GM21390 (cell line): ENCODE results near the gene TTYH2.

Source experiments
- ATAC-seq: cut with Tn5 transposase; IDR thresholded peaks from one replicate; pipeline ENCODE4 v1.9.1; 2021; ENCODE audit not compliant: unreplicated experiment

The TTYH2 gene

DNA sequence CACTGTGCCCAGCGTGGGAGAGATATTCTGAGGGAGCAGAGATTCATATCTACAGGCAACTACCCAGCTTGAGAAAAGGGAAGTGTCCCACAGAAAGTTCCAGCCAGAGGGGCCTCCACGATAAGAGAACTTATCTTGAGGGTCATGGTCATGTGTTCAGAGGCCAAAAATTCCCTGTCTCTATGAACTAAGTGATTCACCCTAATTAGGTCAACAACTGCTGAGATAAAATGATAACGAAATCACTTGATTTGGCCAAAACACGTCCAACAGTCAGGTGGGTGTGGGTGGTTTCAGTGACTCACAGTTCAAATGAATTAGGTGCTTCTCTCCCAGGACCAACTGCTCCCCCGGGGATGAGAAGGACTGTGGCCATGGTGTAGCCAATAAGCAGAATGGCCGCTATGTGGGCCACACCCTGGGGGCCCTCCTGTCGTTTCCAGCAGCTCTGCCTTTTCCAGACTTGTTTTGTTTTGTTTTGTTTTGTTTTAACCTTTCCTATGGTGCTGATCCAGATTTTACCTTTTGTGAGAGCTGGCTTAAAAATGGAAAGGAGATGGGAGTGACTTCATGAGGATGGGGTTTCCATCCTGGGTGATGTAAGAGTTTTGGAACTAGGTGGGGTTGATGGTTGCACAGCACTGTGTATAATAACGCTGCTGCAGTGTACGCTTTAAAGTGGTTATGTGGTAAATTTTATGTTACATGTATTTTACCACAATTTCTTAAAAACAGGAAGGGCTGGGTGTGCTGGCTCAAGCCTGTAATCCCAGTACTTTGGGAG is 69.4 kb downstream of the TTYH2 start:
- ATAC-seq: no peak

DNA sequence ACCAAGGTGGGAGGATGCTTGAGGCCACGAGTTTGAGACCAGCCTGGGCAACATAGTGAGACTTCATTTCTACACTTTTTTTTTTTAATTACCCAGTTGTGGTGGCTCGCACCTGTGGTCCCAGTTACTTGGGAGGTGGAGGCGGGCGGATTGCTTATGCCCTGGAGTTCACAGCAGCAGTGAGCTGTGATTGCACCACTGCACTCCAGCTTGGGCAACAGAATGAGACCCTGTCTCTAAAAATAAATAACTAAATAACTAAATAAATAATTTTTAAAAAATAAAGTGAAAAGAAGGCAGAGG is 70.0 kb downstream of the TTYH2 start:
- ATAC-seq: no peak

DNA sequence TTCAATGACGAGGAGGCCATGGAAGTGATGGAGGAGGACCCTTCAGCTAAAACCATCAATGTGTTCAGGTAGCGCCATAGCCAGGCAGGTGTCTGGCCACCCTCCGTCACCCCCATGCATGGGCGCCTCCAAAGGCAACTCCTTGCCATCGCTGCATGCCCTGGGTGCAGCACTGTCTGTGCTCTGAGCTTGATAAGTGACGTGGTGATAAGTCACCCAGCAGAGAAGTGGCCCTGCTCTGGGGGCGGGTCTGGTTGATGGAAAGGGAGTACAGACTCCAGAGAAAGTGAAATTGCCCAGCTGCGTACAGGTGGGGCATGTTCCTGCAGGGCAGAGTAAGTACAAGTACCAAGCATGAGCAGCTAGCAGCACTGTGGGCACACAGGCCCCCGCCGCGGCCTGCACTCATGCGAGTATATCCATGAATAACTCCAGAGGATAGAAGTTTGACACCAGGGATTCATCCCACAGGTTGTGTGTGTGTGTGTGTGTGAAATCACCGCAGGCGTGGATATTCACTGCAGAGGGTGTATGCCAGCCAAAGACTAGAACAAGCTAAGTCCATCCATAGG is 73.7 kb downstream of the TTYH2 start:
- ATAC-seq: no peak

GRCh38 chr17:74288785-74289184 is 75.4 kb downstream of the TTYH2 start:
- ATAC-seq: no peak

DNA sequence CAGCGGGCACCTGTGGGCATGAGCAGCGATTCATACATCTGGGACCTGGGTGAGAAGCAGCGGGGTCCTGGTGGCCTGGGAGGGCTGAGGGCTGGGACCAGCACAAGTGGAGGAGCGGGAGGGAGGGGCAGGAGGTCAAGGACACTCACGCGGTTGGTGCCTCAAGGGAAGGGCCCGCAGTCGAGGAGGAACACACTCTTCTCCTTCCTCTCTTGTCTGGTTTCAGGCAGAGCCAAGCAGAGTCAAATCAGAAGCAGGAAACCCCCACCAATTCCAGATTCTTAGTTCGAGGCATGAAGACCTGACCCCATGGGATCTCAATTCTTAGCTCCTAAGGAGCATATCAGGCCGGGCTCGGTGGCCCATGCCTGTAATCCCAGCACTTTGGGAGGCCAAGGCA is 76.3 kb downstream of the TTYH2 start:
- ATAC-seq: no peak

DNA sequence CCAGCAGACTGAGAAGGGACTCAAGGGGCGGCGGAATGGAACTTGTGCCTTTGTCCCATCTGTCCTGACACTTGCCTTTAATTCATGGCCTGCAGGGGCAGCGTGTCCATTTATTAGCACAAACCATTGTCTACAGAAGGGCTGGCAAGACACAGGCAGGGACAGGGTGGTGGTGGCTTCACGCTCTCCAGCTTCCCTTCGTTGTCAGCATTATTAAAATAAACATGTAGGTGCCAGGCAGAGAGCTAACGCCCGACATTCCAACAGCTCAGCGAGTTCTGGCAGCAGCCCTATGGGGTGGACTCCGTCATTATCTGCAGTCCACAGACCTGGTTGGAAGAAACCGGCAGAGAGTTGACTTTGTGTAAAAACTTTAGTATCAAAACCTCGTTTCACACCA is 77.0 kb downstream of the TTYH2 start:
- no peak for ATAC-seq

DNA sequence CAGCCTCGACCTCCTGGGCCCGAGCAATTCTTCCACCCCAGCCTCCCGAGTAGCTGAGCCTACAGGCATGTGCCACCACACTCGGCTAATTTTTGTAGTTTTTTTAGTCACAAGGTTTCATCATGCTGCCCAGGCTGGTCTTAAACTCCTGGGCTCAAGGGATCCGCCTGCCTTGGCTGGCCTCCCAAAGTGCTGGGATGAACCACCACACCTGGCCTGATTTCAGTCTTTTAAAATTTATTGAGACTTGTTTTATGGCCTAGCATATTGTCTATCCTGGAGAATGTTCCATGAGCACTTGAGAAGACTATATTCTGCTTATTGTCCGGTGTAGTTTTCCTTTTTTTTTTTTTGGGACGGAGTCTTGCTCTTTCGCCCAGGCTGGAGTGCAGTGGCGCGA is 79.1 kb downstream of the TTYH2 start:
- no peak for ATAC-seq

DNA sequence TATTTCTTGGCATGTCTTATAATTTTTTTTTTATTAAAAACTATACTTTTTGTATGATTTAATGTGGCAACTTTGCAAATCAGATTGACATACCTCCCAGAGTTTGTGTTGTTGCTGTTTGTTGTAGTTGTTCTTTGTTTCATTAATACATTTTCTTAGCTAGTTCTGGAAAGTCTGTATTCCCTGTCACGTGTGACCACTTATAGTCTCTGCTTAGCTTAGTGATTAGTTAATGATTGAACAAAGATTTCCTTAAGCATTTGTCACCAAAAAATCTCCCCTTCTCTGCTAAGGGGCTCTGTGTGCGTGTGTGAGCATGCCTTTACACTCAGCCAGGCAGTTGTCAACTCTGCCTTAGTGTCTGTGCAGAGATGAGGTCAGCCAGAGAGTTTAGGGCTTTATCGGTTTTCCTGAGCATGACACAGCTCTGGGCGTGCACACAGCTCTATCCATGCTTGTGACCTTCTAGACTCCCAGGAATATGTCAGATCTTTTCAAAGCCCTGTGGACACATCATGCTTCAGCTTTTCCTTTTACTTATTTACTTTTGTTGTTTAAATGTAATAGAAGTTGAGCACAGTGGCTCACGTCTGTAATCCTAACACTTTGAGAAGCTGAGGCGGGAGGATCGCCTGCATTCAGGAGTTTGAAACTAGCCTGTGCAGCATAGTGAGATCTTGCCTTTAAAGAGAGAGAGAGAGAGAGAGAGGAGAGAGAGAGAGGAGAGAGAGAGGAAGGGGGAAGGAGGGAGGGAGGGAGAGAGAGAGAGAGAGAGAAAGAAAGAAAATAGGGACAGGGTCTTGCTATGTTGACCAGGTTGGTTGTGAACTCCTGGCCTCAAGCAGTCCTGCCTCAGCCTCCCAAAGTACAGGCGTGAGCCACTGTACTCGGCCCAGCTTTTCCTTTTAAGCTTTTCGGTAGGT is 82.5 kb downstream of the TTYH2 start:
- no peak for ATAC-seq

DNA sequence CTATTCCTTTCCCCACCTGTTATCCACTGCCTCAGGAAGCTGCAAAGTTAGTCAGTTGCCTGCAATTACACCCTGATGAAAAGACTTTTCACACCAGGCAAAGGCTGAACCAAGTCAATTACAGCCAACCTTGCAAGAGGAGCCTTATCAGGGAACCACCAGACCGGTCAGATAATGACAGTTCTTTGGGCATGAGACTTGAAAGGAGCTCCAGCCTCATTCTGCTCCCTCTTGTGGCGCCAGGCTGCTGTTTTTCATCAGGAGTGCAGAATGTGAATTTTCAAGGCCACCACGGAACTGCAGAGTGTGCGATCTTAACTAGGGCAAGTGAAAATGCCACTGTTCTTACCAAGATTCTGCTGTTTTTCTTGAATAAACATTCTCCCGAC is 83.2 kb downstream of the TTYH2 start:
- no peak for ATAC-seq

DNA sequence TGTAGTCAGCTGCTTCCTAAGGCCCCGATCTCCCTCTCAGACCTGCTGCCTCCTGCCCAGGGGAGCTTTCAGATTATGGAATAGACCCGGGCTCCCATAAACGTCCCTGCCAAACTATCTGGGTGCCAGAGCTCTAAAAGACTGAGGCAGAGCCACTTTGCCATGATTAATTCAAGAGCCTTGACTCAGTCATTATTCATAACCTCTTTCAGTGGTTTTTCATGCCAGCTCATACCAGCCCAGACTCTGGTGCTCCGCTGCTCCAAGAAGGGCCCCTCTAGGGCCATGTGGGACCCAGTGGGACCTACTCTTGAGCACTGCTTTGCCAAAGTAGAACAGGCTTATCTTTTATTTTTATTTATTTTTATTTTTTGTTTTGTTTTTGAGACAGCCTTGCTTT is 84.6 kb downstream of the TTYH2 start:
- ATAC-seq: no peak

DNA sequence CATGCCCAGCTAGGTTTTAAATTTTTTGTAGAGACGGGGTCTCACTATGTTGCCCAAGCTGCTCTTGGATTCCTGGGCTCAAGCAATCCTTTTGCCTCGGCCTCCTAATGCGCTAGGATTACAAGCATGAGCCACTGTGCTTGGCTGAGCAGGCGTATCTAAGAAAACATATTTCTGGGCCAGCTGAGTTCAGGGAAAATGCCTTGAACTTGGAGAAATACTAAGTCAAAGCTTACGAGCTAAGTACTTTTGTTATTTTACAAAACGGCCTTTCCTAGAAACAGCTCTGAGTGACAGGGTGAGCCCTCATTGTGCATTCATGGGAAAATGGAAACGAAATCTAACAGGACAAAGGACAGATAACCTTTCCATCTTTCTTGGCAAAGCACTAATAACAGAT is 85.4 kb downstream of the TTYH2 start:
- ATAC-seq: no peak

DNA sequence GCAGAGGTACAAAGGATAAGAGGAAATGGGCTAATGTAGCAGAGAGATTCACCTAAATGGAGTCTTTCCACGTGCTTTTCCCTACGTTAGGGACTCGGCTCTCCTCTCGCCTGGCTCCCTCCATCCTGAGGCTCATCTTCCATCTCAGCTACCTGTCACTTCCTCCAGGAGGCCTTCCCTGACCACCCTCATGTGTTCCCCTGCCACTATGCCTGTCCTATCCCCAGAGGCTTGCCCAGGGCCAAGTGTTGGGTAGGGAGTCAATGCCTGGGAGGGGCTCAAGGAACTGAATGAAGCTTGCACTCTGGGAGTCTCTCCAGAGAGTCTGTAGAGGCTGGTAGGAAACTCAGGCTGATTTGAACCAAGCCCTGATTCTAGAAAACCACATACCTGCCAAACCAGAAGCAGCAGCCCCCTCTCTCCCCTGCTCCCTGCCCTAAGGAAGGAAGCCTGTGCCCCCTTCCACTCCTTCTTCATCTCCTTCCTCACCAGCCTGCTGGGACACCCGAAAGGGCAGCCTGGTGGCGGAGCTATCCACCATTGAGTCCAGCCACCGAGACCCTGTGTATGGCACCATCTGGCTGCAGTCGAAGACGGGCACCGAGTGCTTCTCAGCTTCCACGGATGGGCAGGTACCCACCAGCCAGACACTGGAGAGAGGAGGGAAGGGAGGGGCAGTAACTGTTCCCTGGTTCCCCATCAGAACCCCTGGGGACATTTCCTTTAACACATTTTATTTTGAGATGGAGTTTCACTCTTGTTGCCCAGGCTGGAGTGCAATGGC is 86.0 kb downstream of the TTYH2 start:
- no peak for ATAC-seq

DNA sequence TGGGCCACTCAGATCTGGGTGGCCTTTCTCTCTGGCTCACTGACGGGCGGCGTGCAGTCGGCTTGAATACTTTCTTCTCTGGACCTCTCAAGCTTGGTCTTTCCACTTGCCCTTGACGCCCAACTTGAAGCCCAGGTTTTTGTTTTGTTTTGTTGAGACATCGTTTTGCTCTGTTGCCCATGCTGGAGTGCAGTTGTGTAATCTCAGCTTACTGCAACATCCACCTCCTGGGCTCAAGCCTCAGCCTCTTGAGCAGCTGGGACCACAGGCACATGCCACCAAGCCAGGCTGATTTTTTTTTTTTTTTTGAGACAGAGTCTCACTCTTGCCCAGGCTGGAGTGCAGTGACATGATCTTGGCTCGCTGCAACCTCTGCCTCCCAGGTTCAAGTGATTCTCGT is 89.9 kb downstream of the TTYH2 start:
- ATAC-seq: no peak

DNA sequence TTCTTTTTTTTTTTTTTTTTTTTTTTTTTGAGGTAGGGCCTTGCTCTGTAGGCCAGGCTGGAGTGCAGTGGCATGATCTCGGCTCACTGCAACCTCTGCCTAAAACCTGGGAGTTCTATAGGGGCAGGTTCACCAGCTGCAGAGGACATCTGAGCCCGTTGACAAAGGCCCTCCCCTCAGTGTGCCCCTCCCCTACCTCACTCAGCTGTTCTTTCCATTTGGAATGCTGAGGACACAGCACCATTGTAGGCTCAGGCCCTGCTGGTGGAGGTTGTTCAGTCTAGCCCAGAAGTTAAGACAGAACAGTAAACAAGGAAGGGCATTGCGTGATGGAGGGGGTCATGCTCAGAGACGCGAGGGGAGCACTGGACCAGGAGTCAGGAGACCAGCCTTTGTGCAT is 90.8 kb downstream of the TTYH2 start:
- no peak for ATAC-seq

DNA sequence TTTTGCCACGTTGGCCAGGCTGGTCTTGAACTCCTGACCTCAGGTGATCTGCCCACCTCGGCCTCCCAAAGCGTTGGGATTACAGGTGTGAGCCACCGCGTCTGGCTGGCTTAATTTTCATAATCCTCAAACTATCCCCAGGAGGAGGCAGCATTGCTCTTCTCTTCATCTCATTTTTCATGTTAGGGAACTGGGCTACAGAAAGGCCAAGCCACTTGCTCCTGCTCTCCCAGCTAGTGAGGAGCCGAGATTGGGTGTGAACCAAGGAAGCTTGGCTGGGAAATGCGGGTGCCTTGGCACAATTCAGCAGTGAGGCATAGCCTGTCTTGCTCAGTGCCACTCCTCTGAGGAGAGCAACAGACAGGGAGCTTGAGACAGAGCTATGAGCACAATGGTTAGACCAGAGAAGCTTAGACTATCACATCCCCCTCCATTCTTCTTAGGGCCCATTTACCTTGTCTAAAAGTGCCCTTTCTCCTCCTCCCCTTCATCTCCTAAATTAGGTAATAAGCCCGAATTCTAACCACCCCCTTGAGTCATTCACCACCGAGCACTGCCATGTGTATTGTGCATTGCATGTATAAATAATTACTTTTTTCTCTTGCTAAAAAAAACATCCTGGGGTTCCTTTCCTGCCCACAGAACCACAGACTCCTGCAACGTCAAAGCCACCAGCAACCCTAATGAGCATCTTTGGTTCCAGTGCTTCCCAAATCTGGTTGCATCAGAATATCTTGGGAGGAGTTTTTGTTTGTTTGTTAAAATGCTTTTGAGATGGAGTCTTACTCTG is 92.7 kb downstream of the TTYH2 start:
- no peak for ATAC-seq

GRCh38 chr17:74307984-74308773 is 94.8 kb downstream of the TTYH2 start:
- ATAC-seq: no peak

- no peak for ATAC-seq
Observed at GRCh38 chr17:74309902-74310301, 96.5 kb downstream of the TTYH2 start.
